Muscle layer of duodenum (tissue), 2 donors: ENCODE measurements around the gene SLC6A6.

Experiments
- H3K27ac ChIP-seq: one replicate; pipeline ENCODE4 v1.7.0; 2013; ENCODE audit warnings: mild to moderate bottlenecking, low read length
- H3K27me3 ChIP-seq: one replicate; pipeline ENCODE4 v1.7.0; 2013; ENCODE audit warnings: low read depth, mild to moderate bottlenecking, control low read depth, low read length
- H3K36me3 ChIP-seq, 2 donors: one replicate each; pipeline ENCODE4 v1.7.0; 2013; ENCODE audit warnings: low read length in 2 of 2, control low read depth in 1 of 2, mild to moderate bottlenecking in 1 of 2; ENCODE audit not compliant: insufficient read depth in 2 of 2, control insufficient read depth in 1 of 2
- H3K4me1 ChIP-seq, 2 donors: one replicate each; pipeline ENCODE4 v1.7.0; 2013; ENCODE audit warnings: low read length in 2 of 2, mild to moderate bottlenecking in 2 of 2, control low read depth in 1 of 2, moderate library complexity in 1 of 2; ENCODE audit not compliant: insufficient read depth in 2 of 2, control insufficient read depth in 1 of 2
- H3K4me3 ChIP-seq, 2 donors: one replicate each; pipeline ENCODE4 v1.7.0; 2013; ENCODE audit warnings: low read length in 2 of 2, low read depth in 1 of 2, mild to moderate bottlenecking in 1 of 2
- H3K9me3 ChIP-seq, 2 donors: one replicate each; pipeline ENCODE4 v1.7.0; 2013; ENCODE audit warnings: low read length in 2 of 2, control low read depth in 1 of 2, mild to moderate bottlenecking in 1 of 2; ENCODE audit not compliant: control insufficient read depth in 1 of 2
- donor health status: healthy.

The SLC6A6 gene

DNA sequence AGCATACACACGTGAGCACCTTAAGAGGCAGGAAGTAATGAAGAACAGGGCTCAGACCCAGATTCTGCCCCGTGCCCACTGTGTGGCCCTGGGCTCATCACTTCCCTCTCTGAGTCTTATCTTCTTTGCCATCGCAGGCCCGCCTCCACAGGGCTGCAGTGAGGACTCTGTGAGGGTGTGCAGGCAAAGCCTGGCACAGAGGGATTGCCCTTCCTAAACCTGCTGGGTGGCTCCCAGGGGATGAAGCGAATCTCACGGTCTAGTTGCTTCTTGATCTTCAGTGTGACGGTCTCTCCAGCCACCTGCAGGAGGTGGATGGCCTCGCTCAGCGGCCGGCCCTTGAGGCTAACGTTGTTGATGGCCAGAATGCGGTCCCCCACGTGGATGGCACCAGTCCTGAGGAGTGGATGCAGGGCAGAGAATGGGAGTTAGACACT lies 104.9 kb downstream of the SLC6A6 start:
- Histone ChIP-seq H3K36me3 (peaks cover 0 to 5% of the 10 kb centered on the region in 2 donors), H3K27ac (no peak overlapping the region), H3K4me3 (no peak overlapping the region), H3K9me3 (peaks cover 0 to 7% of the 10 kb centered on the region in 2 donors), H3K4me1 (no peaks in the 10 kb centered on the region), H3K27me3 (no peaks in the 10 kb centered on the region)

DNA sequence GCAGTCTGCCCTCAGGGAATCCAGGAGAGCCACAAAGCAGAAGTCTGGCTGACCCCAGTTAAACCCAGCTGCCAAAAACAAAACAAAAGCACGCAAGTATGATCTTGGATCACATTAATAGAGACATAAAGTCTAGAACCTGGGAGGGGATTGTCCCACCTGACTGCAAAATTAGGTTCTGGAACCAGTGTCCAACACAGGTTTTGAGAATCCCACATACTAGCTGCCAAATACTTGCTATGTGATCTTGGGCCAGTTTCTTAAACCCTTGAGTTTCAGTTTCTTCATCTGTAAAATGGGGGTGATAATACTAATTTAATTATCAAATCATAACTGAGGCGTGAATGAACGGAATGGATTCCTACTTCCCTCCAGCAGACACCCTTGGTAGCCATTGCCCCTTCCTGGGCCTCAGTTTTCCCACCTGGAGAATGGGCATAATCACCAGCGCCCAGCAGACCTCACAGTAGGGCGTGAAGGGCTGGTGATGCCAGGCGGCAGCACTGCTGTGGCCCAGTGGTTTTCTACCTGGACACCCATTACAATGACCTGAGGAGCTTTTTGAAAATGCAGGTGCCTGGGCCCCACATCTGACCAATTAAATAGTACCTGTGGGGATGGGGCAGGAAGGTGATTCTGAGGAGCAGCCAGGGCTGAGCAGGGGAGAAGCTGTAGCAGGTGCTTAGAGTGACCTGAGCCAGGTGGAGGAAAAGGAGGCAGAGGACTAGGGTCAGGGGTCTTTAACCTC lies 105.5 kb downstream of the SLC6A6 start:
- Histone ChIP-seq H3K27me3 (no peaks in the 10 kb centered on the region), H3K9me3 (peaks cover 0 to 5% of the 10 kb centered on the region in 2 donors), H3K4me1 (no peaks in the 10 kb centered on the region), H3K4me3 (no peak overlapping the region), H3K27ac (no peak overlapping the region), H3K36me3 (peaks cover 0 to 4% of the 10 kb centered on the region in 2 donors)

DNA sequence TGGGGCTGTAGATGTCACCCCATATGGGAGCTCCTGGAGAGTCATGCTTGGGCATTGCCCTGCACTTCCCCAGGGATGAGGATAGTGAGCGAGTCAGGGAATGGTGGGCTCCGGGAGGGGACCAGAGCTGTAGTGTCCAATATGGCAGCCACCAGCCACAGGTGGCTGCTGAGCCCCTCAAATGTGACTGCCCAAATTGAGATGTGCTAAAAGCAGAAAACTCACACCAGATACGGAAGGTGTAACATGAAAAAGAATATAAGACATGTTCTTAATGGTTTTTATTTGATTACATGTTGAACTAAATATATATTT lies 106.1 kb downstream of the SLC6A6 start:
- H3K27ac ChIP-seq = no peak overlapping the region
- no peaks in the 10 kb centered on the region for H3K36me3 ChIP-seq
- H3K4me3 ChIP-seq = no peak overlapping the region
- H3K9me3 ChIP-seq = peaks cover 0 to under 1% of the 10 kb centered on the region in 2 donors
- H3K27me3 ChIP-seq = no peaks in the 10 kb centered on the region
- no peaks in the 10 kb centered on the region for H3K4me1 ChIP-seq

DNA sequence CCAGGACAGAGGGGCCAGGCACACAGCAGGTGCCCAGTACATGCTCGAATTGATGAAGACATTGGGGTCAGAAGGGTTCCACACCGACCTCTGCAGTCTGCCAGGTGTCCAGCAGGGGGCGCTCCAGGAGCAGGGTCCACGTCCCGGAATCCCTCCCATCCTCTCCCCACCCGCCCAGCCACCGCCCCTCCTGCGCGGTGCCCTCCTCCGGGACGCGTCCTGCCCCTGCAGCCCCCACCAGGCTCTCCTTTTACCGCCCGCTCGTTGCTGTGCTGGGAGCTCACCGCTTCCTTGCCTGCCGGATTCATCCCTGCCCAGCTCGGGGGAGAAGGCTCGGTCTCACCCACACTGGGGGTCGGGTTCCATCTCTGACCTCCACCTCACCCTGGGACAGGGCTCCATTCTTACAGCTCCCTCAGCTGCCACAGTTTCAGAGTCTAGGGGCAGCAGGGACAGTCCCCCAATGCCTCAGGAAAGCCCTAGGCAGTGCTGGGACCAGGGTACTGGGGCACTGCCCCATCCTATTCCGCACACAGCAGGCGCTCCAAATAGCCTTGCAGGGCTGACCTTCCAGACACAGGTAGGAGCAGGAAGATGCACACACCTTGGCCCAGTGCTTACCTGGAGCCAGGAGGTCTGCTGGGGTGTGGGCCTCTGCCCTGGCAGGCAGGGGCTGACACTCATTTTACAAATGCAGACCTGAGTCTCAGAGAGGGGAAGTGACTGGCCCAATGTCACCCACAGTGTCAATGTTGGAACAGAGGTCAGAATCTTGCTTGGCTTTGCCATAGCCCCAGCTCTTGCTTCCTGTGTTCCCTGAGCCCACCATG lies 106.8 kb downstream of the SLC6A6 start:
- no peaks in the 10 kb centered on the region for H3K27me3 ChIP-seq
- H3K27ac ChIP-seq = no peak overlapping the region
- no peaks in the 10 kb centered on the region for H3K9me3 ChIP-seq
- H3K4me1 ChIP-seq = no peaks in the 10 kb centered on the region
- no peaks in the 10 kb centered on the region for H3K36me3 ChIP-seq
- no peak overlapping the region for H3K4me3 ChIP-seq

DNA sequence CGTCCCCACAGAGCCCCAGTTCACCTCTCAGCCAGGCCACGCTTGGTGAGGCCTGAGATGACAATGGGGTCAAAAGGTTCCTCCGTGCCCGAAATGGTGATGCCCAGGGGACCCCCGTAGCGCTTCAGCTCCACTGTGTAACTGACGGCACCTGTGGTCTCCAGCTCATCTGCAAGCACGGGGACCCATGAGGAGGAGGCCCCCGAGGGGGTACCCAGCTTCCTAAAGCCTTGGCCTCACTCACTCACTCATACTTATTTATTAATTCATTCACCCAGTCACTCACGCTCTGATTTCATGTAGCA lies 107.3 kb downstream of the SLC6A6 start:
- Histone ChIP-seq H3K36me3 (no peaks in the 10 kb centered on the region), H3K4me1 (no peaks in the 10 kb centered on the region), H3K27me3 (no peaks in the 10 kb centered on the region), H3K4me3 (no peak overlapping the region), H3K27ac (no peak overlapping the region), H3K9me3 (no peaks in the 10 kb centered on the region)

- no peaks in the 10 kb centered on the region for H3K27me3 ChIP-seq
- no peaks in the 10 kb centered on the region for H3K36me3 ChIP-seq
- H3K4me1 ChIP-seq = no peaks in the 10 kb centered on the region
- H3K27ac ChIP-seq = no peak overlapping the region
- no peaks in the 10 kb centered on the region for H3K9me3 ChIP-seq
- H3K4me3 ChIP-seq = no peak overlapping the region
Measured at GRCh38 chr3:14510838-14511622, 108.6 kb downstream of the SLC6A6 start.

GRCh38 chr3:14511623-14512280 lies 109.3 kb downstream of the SLC6A6 start:
- H3K9me3 ChIP-seq = no peaks in the 10 kb centered on the region
- H3K4me1 ChIP-seq = no peaks in the 10 kb centered on the region
- H3K27me3 ChIP-seq = no peaks in the 10 kb centered on the region
- H3K36me3 ChIP-seq = no peaks in the 10 kb centered on the region
- H3K4me3 ChIP-seq = no peak overlapping the region
- H3K27ac ChIP-seq = no peak overlapping the region

- H3K4me3 ChIP-seq = no peak overlapping the region
- no peak overlapping the region for H3K27ac ChIP-seq
- no peaks in the 10 kb centered on the region for H3K4me1 ChIP-seq
- no peaks in the 10 kb centered on the region for H3K9me3 ChIP-seq
- no peaks in the 10 kb centered on the region for H3K36me3 ChIP-seq
- H3K27me3 ChIP-seq = no peaks in the 10 kb centered on the region
Measured at GRCh38 chr3:14512281-14512941, 110.0 kb downstream of the SLC6A6 start.

- H3K27me3 ChIP-seq = no peaks in the 10 kb centered on the region
- no peak overlapping the region for H3K27ac ChIP-seq
- no peaks in the 10 kb centered on the region for H3K4me1 ChIP-seq
- no peaks in the 10 kb centered on the region for H3K36me3 ChIP-seq
- no peaks in the 10 kb centered on the region for H3K9me3 ChIP-seq
- no peak overlapping the region for H3K4me3 ChIP-seq
Measured at GRCh38 chr3:14512942-14513327, 110.5 kb downstream of the SLC6A6 start.

- Histone ChIP-seq H3K27ac (no peak overlapping the region), H3K36me3 (no peaks in the 10 kb centered on the region), H3K4me1 (no peaks in the 10 kb centered on the region), H3K27me3 (no peaks in the 10 kb centered on the region), H3K9me3 (no peaks in the 10 kb centered on the region), H3K4me3 (no peak overlapping the region)
Measured at GRCh38 chr3:14513566-14514322, 111.3 kb downstream of the SLC6A6 start.
